Effector memory CD4-positive, alpha-beta T cell (primary cell): Measurements from ENCODE around the gene XPNPEP2.

Experiments used
- DNase-seq, 3 donors: peaks; one replicate each; pipeline ENCODE4 v3.0.0-alpha.2; 2020
- H3K27ac ChIP-seq: 2 replicates; pipeline ENCODE4 v1.7.0; 2013; ENCODE audit warnings: mild to moderate bottlenecking, low read length, moderate library complexity; ENCODE audit not compliant: insufficient read depth, poor library complexity, severe bottlenecking
- H3K27me3 ChIP-seq: replicated peaks from 2 replicates; pipeline ENCODE4 v1.7.0; 2013; ENCODE audit warnings: mild to moderate bottlenecking, low read length; ENCODE audit not compliant: insufficient read depth, control insufficient read depth, poor library complexity, severe bottlenecking
- H3K36me3 ChIP-seq: 2 replicates; pipeline ENCODE4 v1.7.0; 2013; ENCODE audit warnings: mild to moderate bottlenecking, low read length, moderate library complexity; ENCODE audit not compliant: control insufficient read depth, insufficient read depth
- H3K4me1 ChIP-seq: 2 replicates; pipeline ENCODE4 v1.7.0; 2013; ENCODE audit warnings: low read length, mild to moderate bottlenecking; ENCODE audit not compliant: control insufficient read depth, insufficient read depth, poor library complexity, severe bottlenecking
- H3K4me3 ChIP-seq: 2 replicates; pipeline ENCODE4 v1.7.0; 2013; ENCODE audit warnings: low read length, low read depth, mild to moderate bottlenecking; ENCODE audit not compliant: insufficient read depth, poor library complexity, severe bottlenecking
- H3K9me3 ChIP-seq: 2 replicates; pipeline ENCODE4 v1.7.0; 2013; ENCODE audit warnings: mild to moderate bottlenecking, low read length, moderate library complexity; ENCODE audit not compliant: control insufficient read depth

XPNPEP2 gene

GRCh38 chrX:129718676-129719075 lies 20.1 kb upstream of the XPNPEP2 start:
- no peaks in the 10 kb centered on the region for H3K9me3 ChIP-seq
- H3K36me3 ChIP-seq = no peaks in the 10 kb centered on the region
- H3K4me1 ChIP-seq = no peaks in the 10 kb centered on the region
- H3K4me3 ChIP-seq = no peak overlapping the region
- no peaks in the 10 kb centered on the region for H3K27me3 ChIP-seq
- no peak for DNase-seq
- no peak overlapping the region for H3K27ac ChIP-seq

DNA sequence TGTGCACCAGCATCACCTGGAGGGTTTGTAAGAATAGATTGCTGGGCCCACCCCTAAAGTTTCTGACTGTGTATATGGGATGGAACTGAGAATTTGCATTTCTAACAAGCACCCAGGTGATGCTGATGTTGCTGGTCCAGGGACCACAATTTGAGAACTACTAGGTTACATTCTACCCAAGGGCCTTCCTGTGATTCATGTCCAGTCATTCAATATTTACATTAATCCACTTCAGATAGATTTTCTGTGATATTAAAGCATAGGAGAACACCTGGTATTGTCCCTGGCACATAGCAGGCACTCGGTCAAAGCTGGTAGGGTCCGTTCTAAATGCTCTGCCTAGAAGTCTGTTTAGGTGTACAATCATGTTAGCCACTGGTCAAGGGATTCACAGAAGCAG lies 19.5 kb upstream of the XPNPEP2 start:
- H3K4me3 ChIP-seq = no peak overlapping the region
- no peaks in the 10 kb centered on the region for H3K4me1 ChIP-seq
- DNase-seq = no peak
- H3K36me3 ChIP-seq = no peaks in the 10 kb centered on the region
- H3K27ac ChIP-seq = no peak overlapping the region
- no peaks in the 10 kb centered on the region for H3K27me3 ChIP-seq
- no peaks in the 10 kb centered on the region for H3K9me3 ChIP-seq

- H3K4me3 ChIP-seq = no peak overlapping the region
- no peaks in the 10 kb centered on the region for H3K4me1 ChIP-seq
- no peaks in the 10 kb centered on the region for H3K9me3 ChIP-seq
- no peak for DNase-seq
- no peak overlapping the region for H3K27ac ChIP-seq
- H3K27me3 ChIP-seq = no peaks in the 10 kb centered on the region
- H3K36me3 ChIP-seq = no peaks in the 10 kb centered on the region
Observed at GRCh38 chrX:129719931-129720530, 18.7 kb upstream of the XPNPEP2 start.

GRCh38 chrX:129720741-129721140 lies 18.0 kb upstream of the XPNPEP2 start:
- H3K4me3 ChIP-seq = no peak overlapping the region
- H3K27ac ChIP-seq = no peak overlapping the region
- H3K4me1 ChIP-seq = no peaks in the 10 kb centered on the region
- no peak for DNase-seq
- no peaks in the 10 kb centered on the region for H3K27me3 ChIP-seq
- no peaks in the 10 kb centered on the region for H3K9me3 ChIP-seq
- no peaks in the 10 kb centered on the region for H3K36me3 ChIP-seq

GRCh38 chrX:129721414-129721813 lies 17.4 kb upstream of the XPNPEP2 start:
- Histone ChIP-seq H3K27ac (no peak overlapping the region), H3K36me3 (no peaks in the 10 kb centered on the region), H3K9me3 (no peaks in the 10 kb centered on the region), H3K4me1 (no peaks in the 10 kb centered on the region), H3K27me3 (no peaks in the 10 kb centered on the region), H3K4me3 (no peak overlapping the region)
- no peak for DNase-seq

GRCh38 chrX:129721870-129722269 lies 16.9 kb upstream of the XPNPEP2 start:
- Histone ChIP-seq H3K4me3 (no peak overlapping the region), H3K9me3 (no peaks in the 10 kb centered on the region), H3K36me3 (no peaks in the 10 kb centered on the region), H3K27me3 (no peaks in the 10 kb centered on the region), H3K27ac (no peak overlapping the region), H3K4me1 (no peaks in the 10 kb centered on the region)
- no peak for DNase-seq

- no peak overlapping the region for H3K27ac ChIP-seq
- no peaks in the 10 kb centered on the region for H3K4me1 ChIP-seq
- no peaks in the 10 kb centered on the region for H3K9me3 ChIP-seq
- no peaks in the 10 kb centered on the region for H3K36me3 ChIP-seq
- no peak for DNase-seq
- H3K4me3 ChIP-seq = no peak overlapping the region
- no peaks in the 10 kb centered on the region for H3K27me3 ChIP-seq
Observed at GRCh38 chrX:129723511-129723910, 15.3 kb upstream of the XPNPEP2 start.

DNA sequence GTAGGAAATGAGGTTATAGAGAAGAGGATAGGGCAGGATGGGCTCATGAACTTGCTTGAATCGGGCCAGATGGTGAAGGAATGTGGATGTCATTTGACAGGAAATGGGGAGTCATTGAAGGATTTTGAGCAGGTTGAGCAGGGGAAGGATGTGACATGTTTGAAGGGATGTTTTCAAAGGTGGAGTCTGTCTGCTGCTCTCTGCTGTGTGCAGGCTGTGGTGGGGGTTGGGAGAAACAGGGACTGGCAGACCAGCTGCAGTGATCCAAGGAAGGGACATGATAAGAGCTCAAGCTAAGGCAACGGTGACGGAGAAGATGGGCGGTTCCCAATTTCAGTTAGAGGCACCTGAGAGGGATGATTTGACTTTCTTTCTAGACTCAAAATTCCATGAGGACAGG lies 14.0 kb upstream of the XPNPEP2 start:
- Histone ChIP-seq H3K27ac (no peak overlapping the region), H3K27me3 (no peaks in the 10 kb centered on the region), H3K4me1 (no peaks in the 10 kb centered on the region), H3K4me3 (no peak overlapping the region), H3K36me3 (no peaks in the 10 kb centered on the region), H3K9me3 (no peaks in the 10 kb centered on the region)
- DNase-seq = no peak

GRCh38 chrX:129726307-129727111 lies 12.3 kb upstream of the XPNPEP2 start:
- H3K27me3 ChIP-seq = no peaks in the 10 kb centered on the region
- H3K4me3 ChIP-seq = no peak overlapping the region
- H3K36me3 ChIP-seq = no peaks in the 10 kb centered on the region
- no peaks in the 10 kb centered on the region for H3K4me1 ChIP-seq
- DNase-seq = peak in 1 of 3 donors; percentile 7
- H3K27ac ChIP-seq = no peak overlapping the region
- no peaks in the 10 kb centered on the region for H3K9me3 ChIP-seq

- no peak overlapping the region for H3K27ac ChIP-seq
- H3K4me1 ChIP-seq = no peaks in the 10 kb centered on the region
- DNase-seq = no peak
- no peaks in the 10 kb centered on the region for H3K27me3 ChIP-seq
- no peaks in the 10 kb centered on the region for H3K36me3 ChIP-seq
- H3K9me3 ChIP-seq = no peaks in the 10 kb centered on the region
- H3K4me3 ChIP-seq = no peak overlapping the region
Observed at GRCh38 chrX:129728061-129728460, 10.7 kb upstream of the XPNPEP2 start.
